Stimulated activated CD8-positive, alpha-beta memory T cell treated with anti-CD3 and anti-CD28 coated beads, Interleukin-4, amount 100 ng/mL, for 24 hours (primary cell): ENCODE results near the gene KLF13.

Experiments used
- DNase-seq: peaks from one replicate; pipeline ENCODE4 v3.0.0-alpha.2; 2020; ENCODE audit warnings: low read depth

KLF13 gene

GRCh38 chr15:31362886-31363285 lies 36.3 kb downstream of the KLF13 start:
- no peak for DNase-seq

- DNase-seq: no peak
Measured at GRCh38 chr15:31364301-31365031, 37.8 kb downstream of the KLF13 start.

DNA sequence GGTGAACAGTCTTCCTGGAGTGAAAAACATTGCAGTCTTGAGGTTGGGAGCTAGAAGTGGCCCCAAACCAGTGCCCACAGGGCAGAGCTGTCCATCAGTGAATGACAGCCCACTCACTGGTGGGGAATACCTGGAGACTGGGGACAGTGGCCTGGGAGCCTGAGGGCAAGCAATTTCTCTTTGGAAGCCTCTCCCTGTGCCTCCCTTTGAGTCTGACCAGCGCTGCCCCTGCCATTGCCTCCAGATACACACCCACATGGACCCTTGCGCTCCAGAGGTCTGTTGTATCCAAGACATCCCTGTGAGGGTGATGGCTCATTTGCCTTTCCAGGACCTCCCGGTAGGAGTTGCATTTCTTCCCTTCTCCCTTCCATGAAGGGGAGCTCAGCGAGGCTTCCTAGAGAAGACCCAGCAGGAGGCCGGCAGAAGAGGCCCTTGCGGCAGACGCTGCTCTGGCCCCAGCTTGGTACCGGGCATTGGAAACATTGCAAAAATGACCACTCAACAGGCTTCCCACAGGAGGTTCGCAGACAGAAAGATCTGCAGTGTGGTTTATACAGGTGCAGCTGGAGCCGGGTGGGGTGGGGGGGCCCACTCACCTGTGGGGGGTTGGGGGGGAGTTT lies 38.5 kb downstream of the KLF13 start:
- DNase-seq: no peak

DNA sequence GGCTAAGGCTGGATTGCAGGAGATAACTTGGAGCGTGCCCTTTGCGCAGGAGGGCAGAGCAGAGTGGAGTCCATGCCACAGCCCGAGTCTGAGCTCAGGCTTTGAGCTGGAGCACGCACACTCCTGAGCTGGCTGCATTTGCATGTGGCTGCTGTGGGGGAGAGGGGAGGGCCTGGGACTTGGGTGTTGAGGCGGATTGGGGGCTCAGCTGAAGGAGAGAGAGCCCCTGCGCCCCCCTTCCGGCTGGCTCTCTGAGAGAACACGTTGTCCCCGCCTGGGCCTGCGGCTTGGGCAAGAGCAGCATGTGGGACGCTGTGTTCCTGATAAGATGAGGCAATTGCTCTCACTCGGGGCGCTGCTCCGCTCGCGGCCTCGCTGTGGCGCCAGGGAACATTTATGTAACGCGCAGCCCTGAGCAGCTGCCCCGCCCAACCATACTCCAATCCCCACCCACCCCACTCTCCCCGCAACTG lies 39.1 kb downstream of the KLF13 start:
- peak; percentile 76 for DNase-seq

- DNase-seq: no peak
Measured at GRCh38 chr15:31366169-31366734, 39.6 kb downstream of the KLF13 start.

DNA sequence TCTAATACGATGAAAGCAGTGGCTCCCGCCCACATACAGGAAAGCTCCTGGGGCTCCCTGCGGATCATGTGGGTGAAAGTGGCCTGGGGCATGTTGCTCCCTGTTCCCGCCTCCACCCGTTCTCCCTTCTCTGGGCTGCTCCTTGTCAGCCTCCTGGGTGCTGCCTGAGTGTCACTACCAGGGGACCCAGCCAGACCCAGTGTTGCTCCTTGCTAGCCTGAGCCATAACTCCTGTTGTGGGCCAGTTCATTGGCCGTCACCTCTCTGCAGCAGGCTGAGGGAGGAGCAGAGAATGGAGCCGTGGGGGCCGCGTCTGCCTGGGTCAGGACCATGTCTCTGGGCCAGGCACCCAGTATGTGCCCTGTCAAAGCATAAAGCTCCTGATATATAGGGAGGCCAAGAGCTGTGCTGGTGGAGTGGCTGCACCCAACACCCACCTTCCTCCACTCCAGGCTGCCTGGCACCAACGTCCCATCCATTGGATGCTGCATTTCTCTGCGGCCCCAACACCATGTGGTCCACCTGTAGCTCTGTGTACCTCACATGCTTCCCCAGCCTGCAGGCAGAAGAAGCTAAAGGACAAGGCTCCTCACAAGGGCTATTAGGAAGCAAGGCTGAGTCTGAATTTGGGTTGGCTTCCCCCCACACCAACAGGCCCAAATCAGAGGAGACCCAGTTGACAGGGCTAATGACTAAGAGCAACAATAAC lies 40.5 kb downstream of the KLF13 start:
- DNase-seq: no peak

DNA sequence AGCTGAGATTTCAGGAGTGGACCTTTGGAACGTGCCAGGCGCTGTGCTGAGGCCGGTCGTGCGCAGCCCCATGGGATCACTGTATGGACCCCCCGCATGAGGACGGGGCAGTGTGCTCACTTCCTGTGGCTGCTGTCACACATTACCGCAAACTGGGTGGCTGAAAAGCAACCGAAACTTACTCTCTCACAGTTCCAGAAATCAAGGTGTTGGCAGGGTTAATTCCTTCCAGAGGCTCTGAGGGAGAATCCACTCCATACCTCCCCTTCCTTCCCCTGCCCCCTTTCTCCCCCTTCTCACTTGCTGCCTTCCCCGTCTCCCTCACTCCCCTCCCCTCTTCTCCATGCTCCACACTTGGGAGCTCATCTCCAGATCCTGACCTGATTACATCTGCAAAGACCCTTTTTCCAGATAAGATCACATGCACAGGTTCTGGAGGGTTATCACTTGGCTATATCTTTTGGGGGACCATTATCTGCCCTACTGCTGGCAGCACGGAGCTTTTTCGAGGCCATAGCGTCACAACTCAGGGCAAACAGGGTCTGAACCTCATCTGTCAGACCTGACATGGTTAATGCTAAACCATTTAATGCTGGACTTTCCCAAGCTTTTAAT lies 41.2 kb downstream of the KLF13 start:
- no peak for DNase-seq

DNA sequence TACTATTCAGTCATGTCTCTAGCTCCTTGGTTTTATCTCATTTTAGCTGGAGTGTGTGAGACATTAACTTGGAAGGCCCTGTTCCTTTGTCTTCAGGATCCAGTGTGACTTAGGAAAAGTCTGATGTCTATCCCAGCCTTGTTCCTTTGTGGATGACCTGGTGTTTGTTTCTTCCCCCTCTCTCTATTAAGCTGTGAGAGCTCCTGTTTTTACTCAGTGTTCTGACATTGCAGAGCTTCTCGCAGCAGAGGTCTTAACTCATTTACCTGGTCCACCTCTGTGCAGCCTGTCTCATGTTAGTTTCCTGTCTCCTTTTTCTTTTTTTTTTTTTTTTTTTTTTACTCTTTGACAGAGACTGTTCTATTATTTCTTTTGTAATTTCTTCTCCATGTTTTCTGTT lies 43.1 kb downstream of the KLF13 start:
- DNase-seq: no peak

- DNase-seq: no peak
Measured at GRCh38 chr15:31371520-31372240, 45.0 kb downstream of the KLF13 start.

GRCh38 chr15:31372635-31373091 lies 46.0 kb downstream of the KLF13 start:
- no peak for DNase-seq

GRCh38 chr15:31373096-31373865 lies 46.6 kb downstream of the KLF13 start:
- no peak for DNase-seq

DNA sequence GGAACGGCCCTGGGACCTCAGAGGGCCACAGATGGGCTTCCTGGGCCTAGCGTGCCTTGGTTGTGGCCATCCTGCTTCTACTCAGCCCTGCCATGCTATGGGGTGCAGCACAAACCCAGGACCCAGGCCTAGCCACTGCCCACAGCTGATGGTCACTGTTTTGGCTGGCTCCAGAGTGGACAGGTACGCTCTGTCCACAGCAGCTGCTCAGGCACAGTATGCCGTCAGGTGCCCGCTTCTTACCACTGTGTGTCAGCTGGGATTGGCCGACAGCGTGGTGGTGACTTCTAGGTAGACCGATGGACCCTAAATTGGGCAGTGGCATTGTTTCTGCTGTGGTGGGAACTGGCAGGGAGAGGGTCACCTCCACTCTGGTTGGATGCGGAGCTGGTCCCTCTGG lies 47.3 kb downstream of the KLF13 start:
- DNase-seq: no peak

- DNase-seq: no peak
Measured at GRCh38 chr15:31374489-31374888, 47.9 kb downstream of the KLF13 start.

- no peak for DNase-seq
Measured at GRCh38 chr15:31374986-31375385, 48.4 kb downstream of the KLF13 start.

GRCh38 chr15:31375772-31376171 lies 49.1 kb downstream of the KLF13 start:
- DNase-seq: no peak

GRCh38 chr15:31376511-31376910 lies 49.9 kb downstream of the KLF13 start:
- DNase-seq: no peak

GRCh38 chr15:31377030-31377429 lies 50.4 kb downstream of the KLF13 start:
- no peak for DNase-seq

DNA sequence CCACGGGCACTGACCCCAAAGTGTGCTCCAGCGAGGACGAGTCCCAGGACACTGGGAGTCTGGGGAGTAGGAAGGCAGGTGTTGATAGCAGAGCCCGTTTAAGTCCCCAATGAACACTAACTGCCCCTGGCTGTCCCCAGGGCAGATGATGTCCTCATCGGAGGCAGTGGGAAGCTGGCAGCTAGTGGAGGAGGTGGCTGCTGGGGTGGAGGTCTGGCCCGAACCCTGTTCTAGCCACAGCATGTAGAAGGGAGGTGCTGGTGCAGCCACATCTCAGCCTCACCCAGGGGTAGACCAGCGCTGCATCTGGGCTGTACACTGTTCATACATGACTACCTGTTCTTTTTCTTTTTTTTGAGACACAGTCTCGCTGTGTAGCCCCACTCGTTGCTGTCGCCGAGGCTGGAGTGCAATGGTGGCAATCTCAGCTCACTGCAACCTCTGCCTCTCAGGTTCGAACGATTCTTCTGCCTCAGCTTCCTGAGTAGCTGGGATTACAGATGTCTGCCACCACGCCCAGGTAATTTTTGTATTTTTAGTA lies 51.8 kb downstream of the KLF13 start:
- DNase-seq: no peak

DNA sequence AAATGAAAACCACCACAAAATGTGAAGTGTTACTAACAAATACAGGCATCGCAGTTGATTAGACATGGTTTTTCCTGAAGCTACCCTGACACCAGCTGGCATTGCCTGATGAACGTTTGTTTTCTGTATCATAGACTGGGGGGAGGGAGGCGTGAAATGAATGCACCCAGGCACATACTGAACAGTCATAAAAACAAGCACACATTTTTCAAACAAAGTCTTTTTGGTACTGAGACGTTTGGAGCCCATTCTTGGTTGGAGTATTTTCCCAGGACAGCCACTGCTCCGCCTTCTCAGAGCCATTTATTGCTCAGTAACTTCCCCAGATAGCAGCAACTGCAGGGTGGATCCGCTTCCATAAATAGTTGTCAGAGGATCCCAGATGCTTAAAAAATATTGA lies 52.4 kb downstream of the KLF13 start:
- no peak for DNase-seq

DNA sequence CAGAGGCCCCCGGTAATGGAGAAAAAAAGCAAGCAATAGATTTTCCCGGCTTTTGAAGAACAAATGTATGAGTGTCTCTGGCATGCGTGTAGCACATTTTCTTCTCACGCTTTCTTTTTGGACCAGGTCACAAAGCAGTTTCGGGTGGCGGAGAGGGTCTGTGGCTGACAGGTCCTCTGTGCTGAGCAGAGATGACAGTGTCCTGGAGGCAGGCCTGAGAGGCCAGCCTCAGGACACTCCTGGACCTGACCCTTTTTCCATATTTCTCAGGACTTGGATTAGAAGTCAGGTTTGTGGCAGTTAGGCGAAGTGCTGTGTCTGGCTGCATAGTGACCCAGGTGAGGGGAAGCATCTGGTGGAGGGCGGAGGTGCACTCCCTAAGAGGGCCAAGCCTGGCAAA lies 52.9 kb downstream of the KLF13 start:
- no peak for DNase-seq
